Skin epidermis (tissue), 12 donors: ENCODE measurements around the gene VTI1A.
"Not testable (repeated sequence)": the region's sequence is repeated elsewhere in the genome, so short reads cannot be mapped to it uniquely, and the experiment has no call there.

Experiments used
- H3K27ac ChIP-seq, 21 experiments: fragments of 200-600 bp; sonication (generic) in 11 of 21; one replicate each; pipeline ENCODE4 v1.5.0; 2020; ENCODE audit warnings: mild to moderate bottlenecking in 3 of 21, inconsistent platforms in 2 of 21, moderate library complexity in 2 of 21
- H3K4me3 ChIP-seq, 7 experiments: fragments of 200-600 bp; sonication (generic) in 2 of 7; one replicate each; pipeline ENCODE4 v1.5.0; 2020; ENCODE audit warnings: inconsistent platforms in 2 of 7, mild to moderate bottlenecking in 2 of 7, moderate library complexity in 1 of 7

The VTI1A gene

DNA sequence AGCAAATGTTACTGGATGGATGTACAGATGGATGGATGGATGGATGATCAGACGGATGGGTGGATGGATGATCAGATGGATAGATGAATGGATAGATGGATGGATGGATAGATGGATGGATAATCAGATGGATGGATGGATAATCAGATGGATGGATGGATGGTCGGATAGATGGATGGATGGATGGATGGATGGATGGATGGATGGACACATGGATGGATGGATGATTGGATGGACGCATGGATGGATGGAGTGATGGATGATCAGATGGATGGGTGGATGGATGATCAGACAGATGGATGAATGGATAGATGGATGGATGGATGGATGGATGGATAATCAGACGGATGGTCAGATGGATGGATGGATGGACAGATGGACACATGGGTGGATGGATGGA lies 412.8 kb downstream of the VTI1A start:
- Histone ChIP-seq H3K27ac (no peak overlapping the region), H3K4me3 (no peak overlapping the region)

DNA sequence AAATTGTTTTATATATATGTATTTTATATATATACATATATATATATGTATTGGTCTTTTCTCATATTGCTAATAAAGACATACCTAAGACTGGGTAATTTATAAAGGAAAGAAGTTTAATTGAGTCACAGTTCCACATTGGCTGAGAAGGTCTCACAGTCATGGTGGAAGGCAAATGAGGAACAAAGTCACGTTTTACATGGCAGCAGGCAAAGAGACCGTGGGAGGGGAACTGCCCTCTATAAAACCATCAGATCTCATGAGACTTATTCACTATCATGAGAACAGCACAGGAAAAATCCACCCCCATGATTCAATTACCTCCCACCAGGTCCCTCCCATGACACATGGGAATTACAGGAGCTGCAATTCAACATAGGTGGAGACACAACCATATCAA lies 416.4 kb downstream of the VTI1A start:
- H3K27ac ChIP-seq, H3K4me3 ChIP-seq: not testable (repeated sequence)
